ENCODE data around the gene SERTAD3.
"Not testable (repeated sequence)": the region's sequence is repeated elsewhere in the genome, so short reads cannot be mapped to it uniquely, and the experiment has no call there.

The SERTAD3 gene

GRCh38 chr19:40444000-40444824 is at the start of gene SERTAD3:
Gene SERTAD3 (minus strand): TSS chr19:40444335. CDS start chr19:40442080, 2,255 bp downstream.
- DNase-seq (ENCODE audit: low spot score), result peak; percentile 96

- no peak for DNase-seq (ENCODE audit: low spot score)
These were observed 49.6 kb upstream of the SERTAD3 start for GRCh38 chr19:40493778-40494177.

DNA sequence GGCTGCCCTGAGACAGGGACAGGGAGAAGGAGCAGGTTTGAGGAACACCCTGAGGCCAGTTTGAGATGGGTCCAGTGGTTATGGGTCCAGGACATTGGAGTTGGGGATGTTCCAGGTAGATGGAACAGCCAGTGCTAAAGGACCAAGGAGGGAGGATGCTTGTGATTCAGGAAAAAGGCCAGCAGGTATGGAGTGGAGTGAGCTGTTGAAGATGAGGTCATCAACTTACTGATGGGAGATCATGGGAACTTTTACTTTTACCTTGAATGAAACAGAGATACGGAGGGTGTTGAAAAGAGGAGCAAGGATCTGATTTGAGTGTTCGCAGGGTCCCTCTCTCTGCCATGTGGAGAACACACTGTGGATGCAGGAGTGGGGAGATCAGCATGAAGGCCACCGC is 48.1 kb upstream of the SERTAD3 start:
- no peak for DNase-seq (ENCODE audit: low spot score)

DNA sequence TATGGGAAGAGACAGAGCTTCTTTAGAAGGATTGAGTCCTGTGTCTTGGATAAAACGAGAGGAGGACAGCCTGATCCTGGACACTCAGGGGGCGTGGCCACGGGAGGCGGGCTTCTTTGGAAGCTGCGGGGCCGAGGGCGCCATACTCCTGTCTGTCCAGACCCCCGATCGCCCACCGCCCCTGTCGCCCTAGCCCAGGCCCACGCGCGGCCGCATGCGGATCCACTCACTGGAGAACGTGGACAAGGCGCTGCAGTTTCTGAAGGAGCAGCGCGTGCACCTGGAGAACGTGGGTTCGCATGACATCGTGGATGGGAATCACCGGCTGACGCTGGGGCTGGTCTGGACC is 45.7 kb upstream of the SERTAD3 start:
- no peak for DNase-seq (ENCODE audit: low spot score)

- DNase-seq (ENCODE audit: low spot score), result no peak
These were observed 41.9 kb upstream of the SERTAD3 start for GRCh38 chr19:40486017-40486416.

- DNase-seq (ENCODE audit: low spot score), result not testable (repeated sequence)
These were observed 31.9 kb upstream of the SERTAD3 start for GRCh38 chr19:40475878-40476644.

DNA sequence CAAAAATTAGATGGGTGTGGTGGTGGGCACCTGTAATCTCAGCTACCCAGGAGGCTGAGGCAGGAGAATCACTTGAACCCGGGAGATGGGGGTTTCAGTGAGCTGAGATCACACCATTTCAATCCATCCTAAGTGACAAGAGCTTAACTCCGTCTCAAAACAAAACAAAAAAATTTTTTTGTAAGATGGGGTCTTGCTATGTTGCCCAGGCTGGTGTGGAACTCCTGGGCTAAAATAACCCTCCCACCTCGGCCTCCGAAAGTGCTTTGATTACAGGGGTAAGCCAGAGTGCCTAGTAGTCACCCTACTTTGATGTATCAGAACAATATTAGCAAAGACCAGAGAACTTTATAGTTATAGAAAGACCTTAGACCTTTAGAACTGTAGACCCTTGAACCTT is 30.6 kb upstream of the SERTAD3 start:
- no peak for DNase-seq (ENCODE audit: low spot score)

- DNase-seq (ENCODE audit: low spot score), result no peak
These were observed 28.4 kb upstream of the SERTAD3 start for GRCh38 chr19:40472516-40472915.

DNA sequence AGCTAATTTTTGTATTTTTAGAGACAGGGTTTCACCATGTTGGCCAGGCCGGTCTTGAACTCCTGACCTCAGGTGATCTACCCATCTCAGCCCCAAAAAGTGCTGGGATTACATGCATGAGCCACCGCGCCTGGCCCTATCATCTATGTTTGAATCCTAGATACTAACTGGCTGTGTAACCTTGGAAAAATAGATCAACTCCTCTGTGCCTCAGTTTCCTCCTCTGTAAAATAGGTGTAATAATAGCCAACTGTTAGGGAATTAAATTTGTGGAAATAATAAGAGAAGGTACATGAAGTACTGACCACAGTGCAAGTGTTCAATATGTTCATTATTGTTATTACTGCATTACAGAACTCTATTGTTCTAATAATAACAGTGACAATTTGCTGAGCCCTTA is 27.0 kb upstream of the SERTAD3 start:
- DNase-seq (ENCODE audit: low spot score), result no peak

GRCh38 chr19:40469011-40469410 is 24.9 kb upstream of the SERTAD3 start:
- no peak for DNase-seq (ENCODE audit: low spot score)

DNA sequence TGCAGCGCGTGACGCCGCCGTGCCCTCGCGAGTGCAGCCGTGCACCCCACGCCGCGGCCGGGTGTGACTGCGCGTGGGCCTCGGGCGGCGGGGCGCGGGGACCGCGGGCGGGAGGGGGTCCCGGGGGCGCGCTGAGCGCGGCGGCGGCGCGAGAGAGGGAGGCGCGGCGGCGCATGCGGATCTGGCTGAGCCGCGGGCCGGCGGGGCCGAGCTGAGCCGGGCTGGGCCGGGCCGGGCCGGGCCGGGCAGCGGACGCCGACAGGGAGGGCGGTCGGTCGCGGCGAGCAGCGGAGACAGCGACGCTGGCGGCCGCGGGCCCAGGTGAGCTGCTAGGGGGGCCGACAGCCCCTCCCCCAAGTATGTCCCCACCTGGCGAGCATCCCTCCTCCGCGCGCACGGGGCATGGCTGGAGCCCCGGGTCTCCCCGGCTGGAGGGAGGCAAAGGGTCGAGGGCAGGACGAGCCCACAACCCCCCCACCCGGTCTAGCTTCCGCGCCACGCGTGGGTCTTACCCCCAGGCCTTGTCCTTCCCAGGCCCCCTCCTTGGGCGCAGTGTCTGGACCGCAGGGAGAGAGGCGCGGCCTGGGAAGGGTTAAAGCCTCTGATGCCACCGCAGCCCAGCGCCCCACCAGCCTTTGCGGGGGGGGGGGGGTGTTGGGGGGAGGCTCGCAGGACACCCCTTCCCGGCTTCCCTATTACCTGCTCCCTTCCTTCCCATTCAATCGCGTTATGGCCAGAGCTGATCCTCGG is 23.0 kb upstream of the SERTAD3 start, which contains the start of gene SPTBN4:
Gene SPTBN4 (plus strand): TSS at position 17 of the 750 bp plus-strand sequence. CDS start 5,621 bp downstream, outside the sequence.
- no peak for DNase-seq (ENCODE audit: low spot score)

DNA sequence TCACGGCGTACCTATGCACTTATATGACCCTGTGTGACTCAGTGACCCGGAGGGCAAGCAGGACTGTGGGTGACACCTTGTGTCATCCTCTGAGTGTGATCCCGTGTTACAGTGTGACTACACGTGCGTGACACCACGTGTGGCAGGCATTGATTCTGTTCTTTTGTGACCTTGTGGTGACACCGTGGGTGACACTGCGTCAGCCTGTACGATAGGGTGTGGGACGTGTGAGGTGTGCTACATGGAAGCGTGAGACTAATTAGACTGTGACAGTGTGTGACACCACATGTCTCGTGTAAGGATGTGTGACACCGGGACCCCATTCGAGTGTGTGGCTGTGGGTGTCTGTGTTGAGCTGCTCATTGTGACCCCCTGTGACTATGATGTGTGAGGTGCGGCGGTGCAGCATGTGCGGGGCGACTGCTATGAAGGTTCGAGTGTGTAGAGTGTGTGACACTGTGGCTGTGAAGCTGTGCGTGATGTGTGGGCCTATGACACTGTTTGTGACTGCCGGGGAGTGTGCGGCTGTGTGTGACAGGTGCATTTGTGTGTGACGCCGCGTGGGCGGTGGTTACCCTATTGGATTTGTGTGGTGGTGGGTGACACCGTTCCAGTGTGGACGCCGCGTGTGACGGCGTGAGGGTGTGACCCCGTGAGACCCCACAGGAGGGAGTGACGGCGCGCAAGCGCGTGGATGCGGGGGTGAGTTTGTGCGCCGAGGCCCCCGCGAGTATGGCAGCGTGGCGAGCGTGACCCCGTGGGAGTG is 22.3 kb upstream of the SERTAD3 start:
- no peak for DNase-seq (ENCODE audit: low spot score)

DNA sequence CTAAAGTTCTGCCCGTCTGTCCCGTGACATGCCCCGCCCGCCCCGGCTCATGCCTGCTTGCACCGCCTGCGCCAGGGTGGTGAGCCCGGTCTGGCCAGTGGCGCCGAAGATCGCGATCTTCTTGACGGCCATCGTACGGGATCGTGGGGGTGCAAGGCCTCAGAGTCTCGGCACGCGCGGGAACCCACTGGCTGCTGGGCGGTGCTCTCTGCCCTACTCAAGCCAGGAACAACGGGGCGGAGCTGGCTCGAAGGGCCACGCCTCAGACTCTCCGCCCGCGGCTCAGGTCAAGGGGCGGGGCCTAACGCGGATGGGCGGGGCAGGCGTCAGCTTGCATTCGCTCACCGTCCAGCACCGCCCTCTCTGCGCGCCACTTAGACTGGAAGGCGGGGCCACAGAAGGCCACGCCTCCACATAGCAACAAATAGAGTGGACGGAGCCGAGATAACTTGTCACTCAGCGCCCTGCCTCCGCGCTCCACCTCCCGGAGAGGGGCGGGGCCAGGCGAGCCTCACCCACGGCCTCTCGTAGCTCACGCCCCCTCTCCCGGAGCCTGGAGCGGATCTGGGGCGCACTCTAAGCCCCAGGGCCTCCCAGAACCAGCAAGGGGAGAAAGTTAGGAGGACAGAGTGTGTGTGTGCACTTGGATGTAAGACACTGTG is 21.6 kb upstream of the SERTAD3 start, which contains the start of gene BLVRB:
Gene BLVRB (minus strand): TSS at position 189 of the 662 bp plus-strand sequence. CDS start 57 bp downstream, at position 132.
- DNase-seq (ENCODE audit: low spot score), result peak; percentile 99

DNA sequence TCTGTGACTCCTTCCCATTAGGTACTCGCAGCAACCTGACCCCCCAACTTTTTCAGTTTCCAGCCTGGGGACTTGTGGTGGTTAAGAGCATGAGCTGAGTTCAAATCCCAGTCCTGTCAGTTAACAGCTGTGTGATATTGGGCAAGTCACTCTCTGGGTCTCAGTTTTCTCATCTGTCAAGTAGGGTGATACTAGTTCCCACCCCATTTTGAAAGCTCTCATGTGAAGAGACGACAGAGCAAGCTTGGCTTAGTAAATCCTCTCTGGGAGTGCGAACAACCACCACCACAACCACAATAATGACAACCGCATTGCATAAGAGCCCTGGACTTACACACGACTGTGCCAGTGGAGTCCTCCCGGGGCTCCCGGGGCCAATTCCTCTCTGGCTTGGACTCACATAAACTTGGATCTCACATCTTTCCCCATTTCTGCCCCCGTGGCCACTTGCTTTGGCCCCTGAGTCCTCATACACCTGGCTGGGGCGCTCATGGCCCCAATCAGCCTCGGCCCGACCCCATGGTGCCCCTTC is 21.0 kb upstream of the SERTAD3 start:
- DNase-seq (ENCODE audit: low spot score), result peak; percentile 70

DNA sequence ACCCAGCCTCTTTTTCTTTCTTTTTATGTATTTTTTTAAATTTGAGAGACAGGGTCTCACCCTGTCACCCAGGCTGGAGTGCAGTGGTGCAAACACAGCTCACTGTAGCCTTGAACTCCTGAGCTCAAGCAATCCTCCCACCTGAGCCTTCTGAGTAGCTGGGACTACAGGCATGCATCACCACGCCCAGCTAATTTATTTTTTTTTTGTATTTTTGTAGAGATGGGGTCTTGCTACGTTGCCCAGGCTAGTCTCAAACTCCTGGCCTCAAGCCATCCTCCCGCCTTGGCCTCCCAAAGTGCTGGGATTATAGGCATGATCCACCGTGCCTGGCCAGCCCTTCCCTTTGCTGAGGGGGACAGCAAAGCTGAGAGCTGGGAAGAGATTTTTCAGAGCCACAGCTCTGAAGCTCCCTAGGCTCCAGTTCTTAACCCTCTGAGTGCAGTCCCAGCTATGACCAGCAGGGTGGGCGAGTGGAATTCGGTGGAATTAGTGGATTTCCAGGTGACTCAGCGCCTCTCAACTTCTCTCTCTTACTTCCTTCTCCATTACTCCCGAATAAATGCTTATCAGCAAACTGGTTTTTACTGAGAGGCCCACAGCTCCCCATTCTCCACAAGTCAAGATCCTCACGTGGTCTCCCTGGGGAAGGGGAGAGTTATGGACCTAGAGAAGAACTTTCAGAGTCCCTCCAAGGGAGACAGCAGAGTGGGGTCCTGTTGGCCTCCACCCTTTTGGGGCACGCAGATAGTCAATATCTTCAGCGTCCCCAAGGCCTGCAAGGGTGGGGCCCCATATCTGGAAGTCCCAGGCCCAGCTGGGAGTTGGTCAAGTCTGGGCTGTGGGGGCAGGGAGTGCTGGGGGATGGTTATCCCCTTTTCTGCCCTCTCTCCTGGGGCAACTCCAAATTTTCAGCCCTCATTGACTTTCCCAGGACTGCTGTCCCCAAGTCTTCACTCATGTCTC is 20.2 kb upstream of the SERTAD3 start:
- DNase-seq (ENCODE audit: low spot score), result peak; percentile 68

GRCh38 chr19:40463587-40464037 is 19.5 kb upstream of the SERTAD3 start:
- DNase-seq (ENCODE audit: low spot score), result not testable (repeated sequence)

- no peak for DNase-seq (ENCODE audit: low spot score)
These were observed 17.6 kb upstream of the SERTAD3 start for GRCh38 chr19:40461669-40462221.

- DNase-seq (ENCODE audit: low spot score), result no peak
These were observed 16.1 kb upstream of the SERTAD3 start for GRCh38 chr19:40460185-40460584.

- DNase-seq (ENCODE audit: low spot score), result no peak
These were observed 14.5 kb upstream of the SERTAD3 start for GRCh38 chr19:40458597-40458974.

Measured in activated CD4-positive, alpha-beta T cell treated with anti-CD3 and anti-CD28 coated beads, Interleukin-2, Interleukin-4, amounts not matched to agents 100 ng/mL and 50 ng/mL, durations not matched to agents 16 hours and 8 hours (primary cell).